HG03025 (cell line): ENCODE results near the gene VSIG1.

Experiments
- ATAC-seq: cut with Tn5 transposase; IDR thresholded peaks from one replicate; pipeline ENCODE4 v1.9.1; 2021; ENCODE audit warnings: mild to moderate bottlenecking, moderate library complexity; ENCODE audit not compliant: unreplicated experiment, low FRiP score

VSIG1 gene

DNA sequence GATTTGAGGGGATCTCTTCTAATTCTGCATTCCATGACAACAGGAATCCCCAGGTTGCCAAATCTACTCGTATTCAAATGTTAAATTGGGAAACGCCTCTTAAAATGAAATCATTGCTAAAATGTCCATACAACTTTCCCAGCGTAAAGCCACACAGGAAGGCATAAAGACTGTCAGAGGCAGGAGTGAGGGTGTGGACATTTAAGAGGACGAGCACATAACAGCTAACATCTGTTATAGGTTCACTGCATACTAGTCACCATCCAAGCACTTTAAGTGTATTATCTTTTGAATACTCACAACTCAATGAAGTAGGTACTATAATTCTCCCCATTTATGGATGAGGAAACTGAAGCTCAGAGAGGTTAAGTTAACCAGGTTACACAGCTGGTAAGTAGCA lies 82.3 kb downstream of the VSIG1 start:
- no peak for ATAC-seq
